Right renal pelvis (tissue), 4 donors: ENCODE results near the gene MSH5. TPM values are rescaled to one million over a fixed set of nuclear protein-coding genes. Genes with fewer than 3 reads are reported as not detected.

Experiments used
- DNase-seq, 4 donors: peaks; one replicate each; pipeline ENCODE4 v3.0.0-alpha.2; 2013; ENCODE audit warnings: low read depth in 4 of 4, low spot score in 3 of 4, missing footprints in 1 of 4
- polyA plus RNA-seq, 4 donors: library from polyadenylated mRNA; unstranded; fragments of 120-200 nt; gene quantifications; one replicate each; pipeline ENCODE4 v1.2.1, GENCODE V29; 2013; ENCODE audit not compliant: insufficient read length in 4 of 4

Gene MSH5
- polyA plus RNA-seq, 4 donors, result 18.3 to 25.7 (median 20.5) TPM

DNA sequence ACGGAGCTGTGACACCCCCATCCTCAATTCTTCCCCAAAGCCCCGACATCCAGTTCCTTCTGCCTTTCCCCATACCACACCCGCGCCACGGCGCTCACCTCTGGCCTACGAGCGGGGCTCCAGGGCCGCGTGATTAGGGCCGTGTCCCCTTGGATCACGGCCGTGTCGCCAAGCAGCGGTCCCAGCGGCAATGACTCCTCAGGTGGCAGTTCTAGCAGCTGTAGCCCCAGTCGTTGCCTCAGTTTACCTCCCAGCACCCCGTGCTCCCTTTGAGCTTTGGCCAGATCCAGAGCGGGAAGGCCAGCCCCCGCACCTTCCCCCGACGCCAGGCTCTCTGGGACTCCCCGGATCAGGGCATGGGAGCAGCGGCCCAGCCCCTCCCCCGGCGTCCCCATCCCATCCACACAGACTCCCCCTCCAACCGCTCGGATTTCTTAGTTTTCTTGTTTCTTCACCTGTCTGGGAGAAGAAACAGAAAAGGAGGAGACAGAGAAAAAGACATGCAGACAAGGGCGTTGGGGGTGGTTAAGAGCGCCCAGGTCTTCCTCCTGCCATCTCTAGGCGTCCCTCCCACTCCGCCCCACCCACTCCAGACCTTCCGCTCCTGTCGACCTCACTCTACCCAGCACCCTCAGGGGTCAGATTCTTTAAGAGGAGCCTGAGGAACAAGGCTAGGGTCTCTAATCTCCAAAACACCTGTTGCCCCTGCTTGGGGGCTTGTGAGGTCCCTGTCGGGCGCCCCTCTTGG lies 10.9 kb upstream of the MSH5 start, which contains the start of gene DDAH2:
Gene DDAH2, minus strand, starts transcription at position 533 of the 748 bp plus-strand sequence. Its CDS starts 138 bp downstream, at position 395.
- no peak for DNase-seq

DNA sequence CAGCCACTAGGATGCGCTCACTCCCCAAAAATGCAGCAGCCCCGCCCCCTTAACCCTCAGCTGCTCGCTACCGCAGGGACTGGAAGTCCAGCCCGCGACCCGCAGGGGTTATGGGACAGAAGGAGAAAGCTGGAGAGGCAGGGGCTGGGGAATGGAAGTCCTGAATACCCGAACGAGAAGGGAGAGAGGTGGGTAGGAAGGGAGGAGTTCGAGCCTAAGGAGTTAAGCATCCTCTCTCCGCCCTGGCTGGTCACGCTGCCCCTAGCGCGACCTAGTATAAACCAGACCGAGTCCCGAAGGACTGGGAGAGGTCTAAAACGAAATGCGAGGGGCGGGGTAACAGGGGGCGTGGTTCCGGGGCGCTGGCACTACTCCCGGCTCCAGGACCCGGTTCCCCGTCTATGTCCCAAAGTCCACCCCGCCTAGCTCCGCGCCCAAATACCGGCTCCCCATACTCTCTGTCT lies 10.3 kb upstream of the MSH5 start:
- DNase-seq, result peak in 3 of 4 donors; percentile 87 to 91 (median 89)

DNA sequence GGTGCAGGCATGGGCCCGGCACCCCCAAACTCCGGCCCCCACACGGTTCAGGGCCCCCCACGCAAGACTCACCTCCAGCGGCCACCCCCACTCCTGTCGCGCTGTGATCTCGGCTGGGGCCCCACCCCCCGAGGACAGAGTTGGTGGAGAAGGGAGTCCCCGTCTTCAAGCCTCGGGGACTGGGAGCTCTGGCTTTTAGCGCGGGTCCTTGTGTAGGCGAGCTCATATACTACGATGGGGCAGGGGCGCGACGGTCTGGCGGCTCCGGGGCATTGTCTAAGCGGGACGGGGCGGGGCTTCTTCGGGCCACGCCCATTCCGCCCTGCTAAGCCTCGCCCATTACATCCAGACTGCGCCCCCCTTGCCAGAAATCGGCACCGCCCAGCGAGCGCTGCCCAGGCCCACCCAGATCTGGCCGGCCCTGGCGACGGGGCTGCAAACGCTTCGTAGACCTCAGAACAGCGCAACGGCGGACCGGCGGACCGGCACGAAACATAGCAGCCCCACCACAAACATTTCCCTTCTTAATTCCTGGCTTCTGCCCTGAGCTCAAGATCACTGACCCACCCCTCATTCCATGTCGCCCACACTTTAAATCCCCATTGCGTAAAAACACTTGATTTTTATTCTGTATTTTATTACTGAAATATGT lies 9.7 kb upstream of the MSH5 start:
- DNase-seq, result peak in 3 of 4 donors; percentile 85 to 88 (median 87)

DNA sequence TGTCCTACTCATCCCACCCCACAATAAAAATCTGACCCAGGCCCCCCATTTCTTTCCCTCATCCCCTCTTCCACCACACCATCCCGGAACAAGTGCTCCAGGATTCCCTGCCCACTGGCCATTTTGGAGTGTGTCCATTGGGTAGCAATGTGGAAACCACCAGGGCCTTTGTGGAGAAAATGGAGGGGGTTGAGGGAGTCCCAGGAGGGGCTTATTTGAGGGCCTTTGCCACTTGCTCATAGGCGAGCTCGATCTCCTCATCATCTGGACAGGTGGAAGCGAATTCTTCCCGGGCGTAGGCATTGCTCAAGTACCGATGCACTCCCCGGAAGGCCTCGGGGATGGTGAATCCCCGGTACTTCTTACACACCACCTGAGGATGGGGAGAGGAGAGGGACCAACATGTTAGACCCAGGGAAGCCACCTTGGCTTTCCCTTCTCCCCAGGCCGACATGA lies 9.1 kb upstream of the MSH5 start:
- no peak for DNase-seq

DNA sequence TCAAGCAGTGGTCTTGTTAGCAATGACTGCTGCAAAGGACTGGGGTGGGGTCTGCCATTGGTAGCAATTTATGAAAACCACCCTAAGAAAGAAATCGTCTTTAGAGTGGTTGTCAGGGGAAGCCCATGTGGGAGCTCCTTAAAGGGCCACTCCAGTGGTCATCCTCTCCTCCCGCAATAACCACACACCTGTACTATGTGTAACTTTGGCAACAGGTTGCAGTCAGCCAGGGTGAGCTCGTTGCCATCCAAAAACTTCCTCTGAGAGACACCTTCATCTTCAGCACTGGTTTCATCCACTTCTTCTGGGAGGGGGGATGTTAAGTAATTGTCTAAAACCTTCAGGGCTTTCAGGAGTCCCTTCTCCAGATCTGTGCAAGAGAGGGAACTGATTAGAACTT lies 7.8 kb upstream of the MSH5 start:
- DNase-seq, result no peak

DNA sequence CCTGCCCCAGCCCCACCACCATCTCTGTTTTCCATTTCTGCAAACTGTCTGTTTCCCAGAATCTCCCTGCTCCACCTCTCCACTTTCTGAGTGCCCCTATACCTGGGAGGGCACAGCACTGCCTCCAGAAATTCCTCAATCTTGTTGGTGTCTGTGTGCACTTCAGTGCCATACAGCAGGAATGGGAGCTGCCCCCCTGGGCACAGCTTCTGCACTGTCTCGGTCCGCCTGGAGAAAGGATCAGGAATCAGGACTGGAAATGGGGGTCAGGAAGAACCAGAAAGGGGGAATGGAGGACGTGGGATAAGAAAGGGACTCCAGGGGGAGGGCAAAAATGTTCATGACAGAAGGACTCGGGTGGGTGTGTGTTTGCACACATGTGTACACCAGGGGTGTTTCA lies 6.1 kb upstream of the MSH5 start:
- no peak for DNase-seq

DNA sequence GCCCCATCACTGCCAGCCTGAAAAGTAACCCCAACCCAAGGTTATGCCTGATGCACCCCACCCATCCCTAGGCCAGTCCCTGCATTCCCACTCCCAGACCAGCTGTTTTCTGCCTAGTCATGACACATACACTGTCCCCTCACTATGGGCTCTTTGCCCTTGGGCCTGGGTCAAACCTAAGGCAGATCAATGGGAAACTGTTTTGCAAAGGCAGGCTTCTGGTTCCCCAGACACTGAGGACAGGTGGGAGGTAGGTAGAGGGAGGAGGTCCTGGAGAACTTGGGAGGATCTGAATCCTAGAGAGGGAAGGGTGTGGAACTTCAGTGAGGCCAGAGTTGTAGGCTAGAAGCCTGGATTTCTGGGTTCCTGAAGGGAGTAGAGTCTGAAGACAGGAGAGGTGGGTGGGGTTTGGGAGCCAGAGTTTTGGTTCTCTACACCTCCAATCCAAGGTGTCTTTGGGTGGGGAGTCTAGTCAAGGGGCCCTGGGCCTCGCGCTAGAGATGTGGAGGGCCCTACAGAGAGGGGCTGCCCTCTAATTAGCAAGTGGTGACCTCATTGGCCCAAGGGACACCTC lies 5.5 kb upstream of the MSH5 start:
- DNase-seq, result no peak

DNA sequence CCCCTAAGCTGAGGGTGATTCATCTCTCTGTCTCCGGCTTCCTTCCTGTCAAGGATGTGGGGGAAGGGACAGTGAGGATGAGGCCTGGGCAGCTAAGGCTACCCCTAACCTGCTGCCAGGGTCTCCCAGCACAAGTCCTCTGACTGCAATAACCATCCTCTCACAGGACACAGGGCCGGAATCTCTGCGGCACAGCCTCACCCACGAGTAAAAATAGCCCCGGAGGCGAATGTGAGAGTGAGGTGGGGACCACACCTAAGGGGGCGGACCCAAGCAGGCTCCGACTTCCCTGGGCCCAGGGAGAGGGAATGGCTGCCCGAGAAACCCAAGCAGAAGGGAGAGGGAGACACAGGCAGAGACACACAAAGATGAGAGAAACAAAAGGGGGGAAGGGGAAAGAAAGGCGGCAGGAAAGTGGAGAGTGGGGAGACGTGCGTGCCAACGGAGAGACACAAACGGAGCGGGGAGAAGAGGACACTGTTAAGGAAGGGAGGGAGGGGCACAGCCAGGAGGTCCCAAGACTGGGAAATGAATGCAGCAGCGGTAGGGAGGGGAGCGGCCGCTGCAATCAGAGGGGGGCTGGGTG lies 4.9 kb upstream of the MSH5 start:
- DNase-seq, result peak in 1 of 4 donors; percentile 38

DNA sequence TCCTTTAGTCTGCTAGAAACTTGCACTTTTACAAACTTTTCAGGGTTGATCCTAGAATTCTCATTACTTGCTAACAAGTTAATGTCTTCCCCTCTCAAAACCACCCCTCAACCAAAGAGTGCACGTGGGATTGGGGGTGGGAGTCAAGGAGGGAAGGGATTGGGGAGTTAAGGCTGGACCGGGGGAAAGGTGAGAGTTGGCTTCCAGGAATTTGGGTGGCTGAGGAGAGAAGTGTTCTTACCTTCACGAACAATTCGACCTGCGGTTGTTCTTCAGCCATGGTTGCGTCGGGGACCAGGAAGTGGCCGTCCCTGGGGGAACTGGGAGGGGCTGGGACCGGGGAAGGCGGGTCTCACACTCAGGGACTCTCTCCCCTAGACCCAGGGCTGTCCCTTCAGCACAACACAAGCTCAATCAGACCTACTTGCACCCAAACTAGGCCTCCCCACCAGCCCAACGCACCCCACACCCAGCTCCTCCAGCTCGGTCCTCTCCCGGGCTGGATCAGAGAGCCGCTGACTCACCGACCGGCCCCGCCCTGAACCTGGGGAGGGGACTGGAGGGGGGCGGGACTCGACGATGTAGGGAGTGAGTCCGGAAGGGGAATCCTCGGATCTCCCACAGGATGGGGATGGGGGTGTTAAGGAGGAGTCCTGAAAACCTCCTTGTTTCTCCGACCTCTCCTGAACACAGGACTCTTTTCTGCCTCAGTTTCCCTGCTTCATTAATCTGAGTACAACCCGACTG lies 3.6 kb upstream of the MSH5 start, which contains the start of gene CLIC1:
Gene CLIC1, minus strand, starts transcription at position 510 of the 747 bp plus-strand sequence. Its CDS starts 230 bp downstream, at position 280.
- DNase-seq, result peak in 2 of 4 donors; percentile 65 to 69

DNA sequence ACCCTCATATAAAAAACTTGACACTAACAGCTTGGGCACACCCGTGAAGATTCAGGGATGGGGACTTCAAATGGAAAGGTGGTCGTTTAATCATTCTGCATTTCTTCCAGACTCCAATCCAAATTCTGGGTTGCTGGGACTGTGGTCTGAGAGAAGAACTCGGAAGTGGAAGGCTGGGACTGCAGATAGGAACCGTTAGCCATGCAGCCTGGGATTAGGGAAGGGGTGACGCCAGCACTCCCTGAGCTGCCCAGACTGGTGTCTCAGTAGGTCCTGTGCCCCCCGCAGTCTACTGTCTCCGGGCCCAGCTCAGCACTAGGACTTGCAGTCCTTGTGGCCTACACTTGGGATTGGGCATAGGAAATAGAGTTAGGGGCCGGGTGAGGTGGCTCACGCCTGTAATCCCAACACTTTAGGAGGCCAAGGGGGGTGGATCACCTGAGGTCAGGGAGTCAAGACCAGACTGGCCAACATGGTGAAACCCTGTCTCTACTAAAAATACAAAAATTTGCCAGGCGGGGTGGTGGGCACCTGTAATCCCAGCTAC lies 3.0 kb upstream of the MSH5 start:
- no peak for DNase-seq

DNA sequence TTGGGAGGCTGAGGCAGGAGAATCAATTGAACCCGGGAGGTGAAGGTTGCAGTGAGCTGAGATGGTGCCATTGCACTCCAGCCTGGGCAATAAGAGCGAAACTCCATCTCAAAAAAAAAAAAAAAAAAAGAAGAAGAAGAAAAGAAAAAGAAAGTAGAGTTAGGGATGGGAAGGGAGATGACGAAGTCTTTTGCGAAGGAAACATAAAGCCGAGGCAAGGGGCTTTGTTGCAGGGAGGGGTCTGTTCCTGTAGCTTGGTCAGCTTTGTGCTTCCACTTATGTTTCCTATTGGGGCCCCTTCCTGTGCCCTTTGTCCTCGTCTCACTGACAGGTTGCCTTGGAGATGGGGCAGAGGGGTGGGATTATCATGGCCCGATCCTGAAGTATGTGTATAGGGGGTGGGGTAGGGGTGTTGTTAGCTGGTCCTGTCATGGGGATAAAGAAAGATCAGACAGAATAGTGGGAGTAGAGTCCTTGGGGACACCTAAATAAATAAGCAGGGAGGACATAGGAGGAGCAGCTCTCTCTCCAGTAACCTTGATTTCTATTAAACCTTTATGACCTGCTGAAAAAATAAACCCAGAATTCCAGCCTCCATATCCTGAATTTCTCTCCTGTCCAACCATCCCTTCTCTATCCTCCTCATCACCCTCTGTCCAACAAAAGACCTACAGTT lies 2.4 kb upstream of the MSH5 start:
- peak in 2 of 4 donors; percentile 31 to 71 for DNase-seq

DNA sequence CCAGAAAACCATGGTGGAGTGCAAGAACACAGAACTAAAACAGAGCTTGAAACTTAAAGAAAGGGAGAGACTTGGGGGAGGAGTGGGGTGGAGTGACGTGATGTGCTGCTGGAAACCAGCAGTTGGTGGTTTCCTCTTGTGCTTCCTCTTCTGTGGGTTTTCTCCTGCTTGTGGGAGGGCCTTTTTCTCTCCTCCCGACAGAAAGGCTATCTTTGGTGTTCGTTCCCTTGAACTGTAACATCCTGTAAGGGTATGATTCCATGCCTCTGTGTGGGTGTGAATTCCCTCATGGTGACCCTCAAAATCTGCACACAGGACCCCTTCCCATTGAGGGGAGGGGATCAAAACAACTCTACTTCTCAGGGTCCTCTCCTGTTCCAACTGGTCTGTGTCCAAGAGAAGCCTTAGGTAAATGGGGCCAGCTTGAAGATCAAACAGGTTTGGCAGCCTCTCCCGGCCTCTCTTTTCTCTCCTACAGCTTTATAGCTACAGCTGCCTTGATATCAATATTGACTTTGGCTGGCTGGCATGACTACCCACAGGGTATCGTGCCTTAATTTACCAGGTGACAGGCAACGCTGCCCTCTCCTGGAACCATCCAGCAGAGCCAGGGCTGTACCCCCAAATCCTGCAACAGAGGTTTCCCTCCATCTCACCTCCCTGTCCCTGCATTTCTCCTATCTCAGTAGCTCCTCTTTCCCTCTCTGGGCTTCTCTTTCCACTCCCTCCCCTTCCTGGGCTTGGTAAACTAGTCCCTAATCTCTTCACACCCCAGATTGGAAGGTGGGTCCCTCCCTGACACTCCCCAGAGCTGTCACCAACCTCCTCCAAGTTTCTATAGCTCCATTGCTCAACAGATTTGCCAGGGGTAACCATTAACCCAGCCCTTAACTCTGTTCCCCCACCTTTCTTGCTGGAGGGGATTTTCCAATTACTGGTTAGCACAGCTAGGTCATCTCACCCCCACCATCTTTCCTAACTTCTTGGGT lies 1.5 kb upstream of the MSH5 start:
- peak in 2 of 4 donors; percentile 53 to 65 for DNase-seq

DNA sequence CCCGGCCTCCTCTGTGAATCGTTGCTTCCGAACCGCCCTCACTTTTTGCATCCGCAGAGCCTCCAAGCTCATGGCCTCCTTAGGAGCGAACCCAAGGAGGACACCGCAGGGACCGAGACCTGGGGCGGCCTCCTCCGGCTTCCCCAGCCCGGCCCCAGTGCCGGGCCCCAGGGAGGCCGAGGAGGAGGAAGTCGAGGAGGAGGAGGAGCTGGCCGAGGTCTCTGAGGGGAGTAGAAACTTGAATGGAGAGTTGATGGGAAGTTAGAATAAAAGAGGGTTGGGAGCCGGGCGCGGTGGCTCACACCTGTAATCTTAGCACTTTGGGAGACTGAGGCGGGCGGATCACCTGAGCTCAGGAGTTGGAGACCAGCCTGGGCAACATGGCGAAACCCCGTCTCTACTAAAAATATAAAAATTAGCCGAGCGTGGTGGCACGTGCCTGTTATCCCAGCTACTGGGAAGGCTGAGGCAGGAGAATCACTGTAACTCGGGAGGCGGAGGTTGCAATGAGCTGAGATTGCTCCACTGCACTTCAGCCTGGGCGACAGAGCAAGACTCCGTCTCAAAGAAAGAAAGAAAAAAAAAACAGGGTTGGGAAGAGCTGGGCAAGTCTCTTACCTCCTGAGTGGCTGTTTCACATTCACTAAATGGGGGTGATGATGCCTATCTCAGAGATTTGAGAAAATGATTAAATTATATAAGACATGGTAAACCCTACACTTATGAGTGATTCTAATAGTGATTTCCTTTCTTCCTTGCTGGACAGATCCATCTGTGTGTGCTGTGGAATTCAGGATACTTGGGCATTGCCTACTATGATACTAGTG lies 805 bp downstream of the MSH5 start:
- DNase-seq, result no peak

DNA sequence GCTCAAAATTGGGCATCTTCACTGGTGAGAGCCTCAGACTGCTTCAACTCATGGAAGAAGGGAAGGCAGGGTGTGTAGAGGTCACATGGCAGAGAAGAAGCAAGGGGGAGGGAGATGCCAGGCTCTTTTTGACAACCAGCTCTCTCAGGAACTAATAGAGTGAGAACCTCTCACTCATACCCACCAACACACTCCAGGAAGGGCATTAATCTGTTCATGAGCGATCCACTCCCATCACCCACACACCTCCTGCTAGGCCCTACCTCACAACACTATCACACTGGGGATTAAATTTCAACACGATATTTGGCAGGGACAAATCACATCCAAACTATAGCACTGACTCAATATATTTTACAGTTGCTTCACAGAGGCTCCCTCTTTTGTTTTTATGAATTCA lies 2.0 kb downstream of the MSH5 start:
- no peak for DNase-seq

DNA sequence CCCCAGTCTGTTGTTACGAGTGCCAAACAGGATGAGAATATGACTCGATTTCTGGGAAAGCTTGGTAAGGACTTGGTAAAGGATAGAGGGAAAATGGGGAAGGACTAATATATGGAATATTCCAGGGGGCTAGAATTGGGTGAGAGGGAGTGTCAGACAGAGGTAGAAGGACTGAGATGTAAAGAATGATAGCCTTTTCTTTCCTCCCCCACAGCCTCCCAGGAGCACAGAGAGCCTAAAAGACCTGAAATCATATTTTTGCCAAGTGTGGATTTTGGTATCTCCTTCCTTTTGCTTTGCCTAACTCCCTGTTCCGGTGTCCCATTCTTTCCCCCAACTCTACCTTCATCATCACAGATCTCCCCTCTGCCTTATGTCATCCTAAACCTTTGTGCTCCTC lies 3.1 kb downstream of the MSH5 start:
- no peak for DNase-seq

DNA sequence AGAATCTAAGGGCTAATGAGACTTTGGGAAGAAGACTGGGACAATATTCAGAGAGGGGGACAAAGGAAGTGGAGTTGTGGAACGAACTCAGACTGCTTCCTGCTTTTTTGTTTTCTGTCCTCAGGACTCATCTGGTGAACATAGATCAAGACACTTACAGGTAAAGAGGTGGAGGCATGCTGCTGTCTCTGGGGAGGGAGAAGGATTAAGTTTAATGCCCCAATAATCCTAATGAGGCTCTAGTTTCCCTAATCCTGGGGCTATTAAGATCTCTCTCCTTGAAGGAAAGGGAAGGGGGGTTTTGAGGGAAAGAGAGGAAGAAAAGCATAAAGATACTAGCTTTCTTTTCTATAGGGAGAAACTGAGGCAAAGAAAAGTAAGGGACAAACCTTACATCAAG lies 4.6 kb downstream of the MSH5 start:
- DNase-seq, result no peak

DNA sequence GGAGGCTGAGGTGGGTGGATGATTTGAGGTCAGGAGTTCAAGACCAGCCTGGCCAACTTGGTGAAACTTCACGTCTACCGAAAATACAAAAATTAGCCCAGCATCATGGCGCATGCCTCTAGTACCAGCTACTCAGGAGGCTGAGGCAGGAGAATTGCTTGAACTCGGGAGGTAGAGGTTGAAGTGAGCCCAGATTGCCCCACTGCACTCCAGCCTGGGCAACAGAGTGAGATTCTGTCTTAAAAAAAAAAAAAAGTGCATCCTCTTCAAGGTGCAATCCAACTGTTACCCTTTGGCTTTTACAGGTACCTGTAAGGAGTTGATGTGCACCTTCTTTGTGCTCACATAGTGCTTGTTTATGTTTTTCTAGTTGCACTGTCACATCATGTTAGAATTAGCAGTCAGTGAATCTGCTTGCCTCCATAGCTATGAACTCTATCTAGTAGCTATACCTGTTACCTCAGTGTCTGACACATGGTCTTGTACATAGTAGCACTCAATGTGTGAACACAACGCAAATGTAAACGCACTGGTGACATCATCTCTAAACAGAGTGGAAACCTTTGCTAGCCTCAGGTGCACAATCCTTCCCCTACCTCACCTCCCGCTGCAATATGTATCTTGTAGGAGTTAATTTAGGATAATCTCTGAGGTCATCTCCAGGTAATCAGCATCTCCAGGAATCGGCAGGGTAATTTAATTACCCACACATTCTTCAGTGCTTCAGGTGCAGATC lies 9.7 kb downstream of the MSH5 start:
- DNase-seq, result no peak
